Breast epithelium (tissue), 4 donors: ENCODE data around the gene TGIF1. TPM values are rescaled to one million over a fixed set of nuclear protein-coding genes. Genes with fewer than 3 reads are reported as not detected.

Source experiments
- DNase-seq, 2 donors: peaks; one replicate each; pipeline ENCODE4 v3.0.0-alpha.2; 2019; ENCODE audit warnings: low spot score in 2 of 2
- H3K27ac ChIP-seq, 2 donors: fragments of 200-600 bp; sonication (generic) in 1 of 2; one replicate each; pipeline ENCODE4 v1.5.1; 2016 to 2019; ENCODE audit warnings: mild to moderate bottlenecking in 1 of 2
- H3K27me3 ChIP-seq, 2 donors: fragments of 200-600 bp; sonication (generic) in 1 of 2; one replicate each; pipeline versions ENCODE4 v1.5.1 to v1.6.0; 2017 to 2019; ENCODE audit warnings: control low read depth in 1 of 2, mild to moderate bottlenecking in 1 of 2
- H3K36me3 ChIP-seq: fragments of 200-600 bp; one replicate; pipeline ENCODE4 v1.5.1; 2019
- H3K4me1 ChIP-seq, 2 donors: fragments of 200-600 bp; sonication (generic); one replicate each; pipeline ENCODE4 v1.5.1; 2016 to 2019; ENCODE audit warnings: control low read depth in 1 of 2
- H3K4me3 ChIP-seq, 3 donors: fragments of 200-600 bp; sonication (generic); 1 replicate in 2 of 3; 2 replicates in 1 of 3; pipeline ENCODE4 v1.5.1; 2016 to 2019; ENCODE audit warnings: mild to moderate bottlenecking in 3 of 3, moderate library complexity in 2 of 3
- H3K9me3 ChIP-seq, 2 donors: fragments of 200-600 bp; sonication (generic) in 1 of 2; one replicate each; pipeline ENCODE4 v1.5.1; 2016 to 2019; ENCODE audit warnings: control low read depth in 1 of 2
- CTCF ChIP-seq, 3 donors: fragments of 450-650 bp; IDR thresholded peaks; one replicate each; pipeline ENCODE4 v1.5.1; 2016 to 2017; ENCODE audit warnings: antibody characterized with exemption in 3 of 3, mild to moderate bottlenecking in 3 of 3, moderate library complexity in 3 of 3
- POLR2A ChIP-seq: fragments of 450-650 bp; IDR thresholded peaks from one replicate; pipeline ENCODE4 v1.6.1; 2016; ENCODE audit warnings: antibody characterized with exemption, mild to moderate bottlenecking, moderate library complexity
- POLR2AphosphoS5 ChIP-seq, 3 donors: sonication (generic); formaldehyde crosslinking; IDR thresholded peaks; one replicate each; pipeline ENCODE4 v1.6.1; 2017; ENCODE audit warnings: antibody characterized with exemption in 3 of 3
- intact Hi-C: fragments of 100-400 bp; cut with DNase I; formaldehyde crosslinking; loops from one replicate; pipeline ENCODE4 v1.15.1; 2023; ENCODE audit warnings: low total_unique reads
- total RNA-seq, 3 donors: library from RNA; depleted of rRNA; stranded (reverse); fragments of >200 nt; gene quantifications; one replicate each; pipeline ENCODE4 v1.1.0, GENCODE V29; 2016

TGIF1 gene
- total RNA-seq, 3 donors from 2014 or later: 67.7 to 161 (median 108) TPM

- no peak for TF ChIP-seq CTCF (IDR thresholded peaks at IDR 0.05)
- no peak for TF ChIP-seq POLR2A
- TF ChIP-seq POLR2AphosphoS5 (IDR thresholded peaks at IDR 0.05): no peak
- peaks cover under 1% of the 10 kb centered on the region for H3K36me3 ChIP-seq
- peak overlapping the region; percentile 99 to 100 for H3K27ac ChIP-seq
- no peaks in the 10 kb centered on the region for H3K9me3 ChIP-seq
- peak overlapping the region; percentile 88 to 97 (median 88) for H3K4me3 ChIP-seq
- H3K27me3 ChIP-seq: no peaks in the 10 kb centered on the region
- no peak for DNase-seq
- H3K4me1 ChIP-seq: peaks cover 0 to 12% of the 10 kb centered on the region in 2 donors
- intact Hi-C loops: no loop called here
Measured at GRCh38 chr18:3452750-3453539, 3.0 kb downstream of the TGIF1 start.

- Histone ChIP-seq H3K9me3 (no peaks in the 10 kb centered on the region), H3K36me3 (peaks cover 8% of the 10 kb centered on the region), H3K27ac (peak overlapping the region; percentile 99 to 100), H3K4me3 (peak overlapping the region; percentile 88 to 97 (median 88)), H3K27me3 (no peaks in the 10 kb centered on the region), H3K4me1 (peaks cover 0 to 12% of the 10 kb centered on the region in 2 donors)
- DNase-seq: peak; percentile 63 to 87
- intact Hi-C loops: no loop called here
- TF ChIP-seq CTCF (IDR thresholded peaks at IDR 0.05) (no peak), POLR2A (peak; percentile 37), POLR2AphosphoS5 (IDR thresholded peaks at IDR 0.05) (peak; percentile 48 to 73 (median 54))
Measured at GRCh38 chr18:3453540-3454364, 3.8 kb downstream of the TGIF1 start.

GRCh38 chr18:3454365-3455089 lies 4.6 kb downstream of the TGIF1 start:
- Histone ChIP-seq H3K4me1 (peaks cover 0 to 12% of the 10 kb centered on the region in 2 donors), H3K27ac (peak overlapping the region; percentile 99 to 100), H3K9me3 (no peaks in the 10 kb centered on the region), H3K36me3 (peaks cover 8% of the 10 kb centered on the region), H3K4me3 (peak overlapping the region; percentile 88 to 97 (median 88)), H3K27me3 (no peaks in the 10 kb centered on the region)
- no peak for DNase-seq
- TF ChIP-seq POLR2A (no peak), POLR2AphosphoS5 (IDR thresholded peaks at IDR 0.05) (no peak), CTCF (IDR thresholded peaks at IDR 0.05) (peak; percentile 66 to 70 (median 67))
- intact Hi-C loops: no loop called here

GRCh38 chr18:3455090-3455635 lies 5.2 kb downstream of the TGIF1 start:
- Histone ChIP-seq H3K4me1 (peaks cover 0 to 12% of the 10 kb centered on the region in 2 donors), H3K9me3 (no peaks in the 10 kb centered on the region), H3K4me3 (peak overlapping the region in 1 of 3 donors; percentile 97), H3K36me3 (peaks cover 8% of the 10 kb centered on the region), H3K27me3 (no peaks in the 10 kb centered on the region), H3K27ac (peak overlapping the region; percentile 99 to 100)
- intact Hi-C loops: no loop called here
- TF ChIP-seq POLR2A (no peak), POLR2AphosphoS5 (IDR thresholded peaks at IDR 0.05) (no peak), CTCF (IDR thresholded peaks at IDR 0.05) (peak in 1 of 3 donors; percentile 7)
- no peak for DNase-seq
